Astrocyte (in vitro differentiated cells and primary cell): Measurements from ENCODE around the gene FBXL19. TPM values are rescaled to one million over a fixed set of nuclear protein-coding genes. Genes with fewer than 3 reads are reported as not detected.

Source experiments
- DNase-seq: peaks from one replicate; pipeline ENCODE4 v3.0.0-alpha.2; 2010; ENCODE audit warnings: low read depth
- FAIRE-seq: peaks from 2 replicates; lab custom pipeline; 2011; peaks lifted over from hg19 to GRCh38; lab: Jason Lieb, UNC
- H2AFZ ChIP-seq: 2 replicates; pipeline ENCODE4 v1.6.0; 2012; ENCODE audit warnings: low read depth, low read length, inconsistent platforms
- H3K27ac ChIP-seq: 2 replicates; pipeline ENCODE4 v1.5.1; 2011; ENCODE audit warnings: low read depth, low read length, inconsistent platforms
- H3K27me3 ChIP-seq: 2 replicates; pipeline ENCODE4 v1.6.0; 2011; ENCODE audit warnings: low read length, inconsistent platforms; ENCODE audit not compliant: insufficient read depth
- H3K36me3 ChIP-seq: 2 replicates; pipeline ENCODE4 v1.5.1; 2011; ENCODE audit warnings: low read length, inconsistent platforms; ENCODE audit not compliant: insufficient read depth
- H3K4me1 ChIP-seq: 2 replicates; pipeline ENCODE4 v1.5.1; 2011; ENCODE audit warnings: low read length, inconsistent platforms; ENCODE audit not compliant: insufficient read depth
- H3K4me2 ChIP-seq: 2 replicates; pipeline ENCODE4 v1.6.0; 2012; ENCODE audit warnings: low read length, inconsistent platforms
- H3K4me3 ChIP-seq: 2 replicates; pipeline ENCODE4 v1.5.1; 2011; ENCODE audit warnings: low read depth, mild to moderate bottlenecking, low read length, inconsistent platforms; ENCODE audit not compliant: insufficient read depth
- H3K79me2 ChIP-seq: 2 replicates; pipeline ENCODE4 v1.6.0; 2012; ENCODE audit warnings: mild to moderate bottlenecking, low read length, inconsistent platforms; ENCODE audit not compliant: insufficient read depth
- H3K9ac ChIP-seq: 2 replicates; pipeline ENCODE4 v1.6.0; 2012; ENCODE audit warnings: mild to moderate bottlenecking, low read length, inconsistent platforms
- H3K9me3 ChIP-seq: 2 replicates; pipeline ENCODE4 v1.5.1; 2012; ENCODE audit warnings: low read depth, mild to moderate bottlenecking, low read length, inconsistent platforms; ENCODE audit not compliant: insufficient read depth
- H4K20me1 ChIP-seq: 2 replicates; pipeline ENCODE4 v1.6.0; 2012; ENCODE audit warnings: low read length, inconsistent platforms; ENCODE audit not compliant: insufficient read depth
- H3K27ac Mint-ChIP-seq: one replicate; pipeline ENCODE4 v1.8.0; 2021; ENCODE audit warnings: mild to moderate bottlenecking, mixed read lengths; ENCODE audit not compliant: unreplicated experiment
- H3K27me3 Mint-ChIP-seq: one replicate; pipeline ENCODE4 v1.8.0; 2021; ENCODE audit warnings: low read depth, mixed read lengths; ENCODE audit not compliant: unreplicated experiment
- H3K36me3 Mint-ChIP-seq: one replicate; pipeline ENCODE4 v1.8.0; 2021; ENCODE audit warnings: low read depth, mixed read lengths; ENCODE audit not compliant: unreplicated experiment
- H3K4me1 Mint-ChIP-seq: one replicate; pipeline ENCODE4 v1.8.0; 2021; ENCODE audit warnings: low read depth, mixed read lengths; ENCODE audit not compliant: unreplicated experiment
- H3K4me3 Mint-ChIP-seq: one replicate; pipeline ENCODE4 v1.8.0; 2021; ENCODE audit warnings: mild to moderate bottlenecking, moderate library complexity, mixed read lengths; ENCODE audit not compliant: unreplicated experiment
- H3K9me3 Mint-ChIP-seq: one replicate; pipeline ENCODE4 v1.8.0; 2021; ENCODE audit warnings: mild to moderate bottlenecking, mixed read lengths; ENCODE audit not compliant: unreplicated experiment
- CTCF ChIP-seq: IDR thresholded peaks from 2 replicates; pipeline ENCODE4 v1.5.1; 2011; ENCODE audit warnings: low read depth, mild to moderate bottlenecking, inconsistent platforms, low read length, moderate library complexity; ENCODE audit not compliant: insufficient read depth
- EZH2 ChIP-seq: IDR thresholded peaks from 2 replicates; pipeline ENCODE4 v1.6.1; 2012; ENCODE audit warnings: mild to moderate bottlenecking, low read length, inconsistent platforms; ENCODE audit not compliant: insufficient read depth
- total RNA-seq: library from RNA; stranded (reverse); gene quantifications from 2 replicates; pipeline ENCODE4 v1.2.1, GENCODE V29; 2021

The FBXL19 gene
- total RNA-seq, 1 donor from 2014 or later, result 42.5 TPM

- Histone ChIP-seq H3K4me1 (peaks cover 10% of the 10 kb centered on the region), H3K79me2 (no peaks in the 10 kb centered on the region), H3K9me3 (no peaks in the 10 kb centered on the region), H2AFZ (no peak overlapping the region), H3K36me3 (no peaks in the 10 kb centered on the region), H3K27ac (no peak overlapping the region), H4K20me1 (peaks cover 6% of the 10 kb centered on the region), H3K4me3 (no peak overlapping the region), H3K4me2 (no peak overlapping the region), H3K9ac (no peak overlapping the region), H3K27me3 (no peaks in the 10 kb centered on the region)
- Mint-ChIP-seq H3K4me3 (peak overlapping the region; percentile 27), H3K36me3 (peaks cover 14% of the 10 kb centered on the region), H3K4me1 (peaks cover 7% of the 10 kb centered on the region), H3K27ac (no peak overlapping the region), H3K9me3 (no peaks in the 10 kb centered on the region), H3K27me3 (no peaks in the 10 kb centered on the region)
- no peak for DNase-seq
- no peak for FAIRE-seq
- no peak for TF ChIP-seq EZH2
- TF ChIP-seq CTCF, result no peak
Observed at GRCh38 chr16:30986129-30986991, 63.0 kb downstream of the FBXL19 start.

GRCh38 chr16:30987581-30988190, 64.3 kb downstream of the FBXL19 start:
- H3K27me3 Mint-ChIP-seq, result no peaks in the 10 kb centered on the region
- Histone ChIP-seq H2AFZ (no peak overlapping the region), H3K4me1 (peaks cover 10% of the 10 kb centered on the region)

More at GRCh38 chr16:30987581-30988190, 64.3 kb downstream of the FBXL19 start:
- H3K4me1 Mint-ChIP-seq, result peaks cover 7% of the 10 kb centered on the region
- Histone ChIP-seq H3K4me2 (no peak overlapping the region), H3K36me3 (no peaks in the 10 kb centered on the region), H3K4me3 (no peak overlapping the region), H3K27me3 (no peaks in the 10 kb centered on the region), H4K20me1 (peaks cover 6% of the 10 kb centered on the region), H3K79me2 (no peaks in the 10 kb centered on the region), H3K9ac (no peak overlapping the region), H3K9me3 (no peaks in the 10 kb centered on the region), H3K27ac (no peak overlapping the region)
- H3K27ac Mint-ChIP-seq, result no peak overlapping the region
- H3K36me3 Mint-ChIP-seq, result peaks cover 12% of the 10 kb centered on the region
- DNase-seq, result no peak
- TF ChIP-seq EZH2 (no peak), CTCF (no peak)
- no peak overlapping the region for H3K4me3 Mint-ChIP-seq
- H3K9me3 Mint-ChIP-seq, result no peaks in the 10 kb centered on the region
- no peak for FAIRE-seq
